Testis (tissue), 2 donors: Measurements from ENCODE around the gene JMJD7.

Experiments
- POLR2A ChIP-seq: fragments of 450-650 bp; IDR thresholded peaks from one replicate; pipeline ENCODE4 v1.6.1; 2017; ENCODE audit warnings: antibody characterized with exemption, mild to moderate bottlenecking, moderate library complexity
- TF ChIP-seq, protein P1 (sequence below), 3 experiments: fragments of 450-650 bp in 2 of 3; fragments of 200-600 bp in 1 of 3; sonication (generic) in 1 of 3; IDR thresholded peaks; one replicate each; pipeline ENCODE4 v1.5.1; 2016 to 2019; ENCODE audit warnings: antibody characterized with exemption in 3 of 3, mild to moderate bottlenecking in 2 of 3, moderate library complexity in 1 of 3

DNA sequence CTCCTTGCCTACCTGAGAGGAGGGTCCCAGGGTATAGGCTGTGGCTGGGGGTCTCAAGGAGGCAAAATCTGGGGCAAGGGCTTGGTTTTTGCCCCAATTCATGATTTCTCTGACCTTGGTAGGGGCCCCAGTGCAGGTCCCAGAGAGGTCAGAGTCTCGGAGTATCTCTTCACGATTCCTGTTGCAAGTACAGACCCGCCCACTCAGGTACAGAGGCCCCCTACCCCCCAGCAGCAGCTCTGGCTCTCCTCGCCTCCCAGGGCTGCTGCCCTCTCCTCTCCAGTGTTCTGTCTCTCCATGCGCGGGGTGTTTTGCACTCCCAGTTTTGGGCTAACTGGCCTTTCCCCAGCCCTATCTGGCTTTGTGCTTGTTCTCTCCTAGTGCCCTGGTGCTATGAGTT, 5.4 kb upstream of the JMJD7 start:
- TF ChIP-seq, protein P1, sequence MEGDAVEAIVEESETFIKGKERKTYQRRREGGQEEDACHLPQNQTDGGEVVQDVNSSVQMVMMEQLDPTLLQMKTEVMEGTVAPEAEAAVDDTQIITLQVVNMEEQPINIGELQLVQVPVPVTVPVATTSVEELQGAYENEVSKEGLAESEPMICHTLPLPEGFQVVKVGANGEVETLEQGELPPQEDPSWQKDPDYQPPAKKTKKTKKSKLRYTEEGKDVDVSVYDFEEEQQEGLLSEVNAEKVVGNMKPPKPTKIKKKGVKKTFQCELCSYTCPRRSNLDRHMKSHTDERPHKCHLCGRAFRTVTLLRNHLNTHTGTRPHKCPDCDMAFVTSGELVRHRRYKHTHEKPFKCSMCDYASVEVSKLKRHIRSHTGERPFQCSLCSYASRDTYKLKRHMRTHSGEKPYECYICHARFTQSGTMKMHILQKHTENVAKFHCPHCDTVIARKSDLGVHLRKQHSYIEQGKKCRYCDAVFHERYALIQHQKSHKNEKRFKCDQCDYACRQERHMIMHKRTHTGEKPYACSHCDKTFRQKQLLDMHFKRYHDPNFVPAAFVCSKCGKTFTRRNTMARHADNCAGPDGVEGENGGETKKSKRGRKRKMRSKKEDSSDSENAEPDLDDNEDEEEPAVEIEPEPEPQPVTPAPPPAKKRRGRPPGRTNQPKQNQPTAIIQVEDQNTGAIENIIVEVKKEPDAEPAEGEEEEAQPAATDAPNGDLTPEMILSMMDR (IDR thresholded peaks at IDR 0.05), result no peak
- no peak for TF ChIP-seq POLR2A
